ENCODE results near the gene VAMP5.
"Not testable (repeated sequence)": the region's sequence is repeated elsewhere in the genome, so short reads cannot be mapped to it uniquely, and the experiment has no call there.

VAMP5 gene

GRCh38 chr2:85584857-85585780 is 888 bp downstream of the VAMP5 start:
- DNase-seq (ENCODE audit: low read depth), result no peak

GRCh38 chr2:85585781-85586105 is 1.5 kb downstream of the VAMP5 start:
- no peak for DNase-seq (ENCODE audit: low read depth)

GRCh38 chr2:85588236-85588635 is 4.0 kb downstream of the VAMP5 start:
- no peak for DNase-seq (ENCODE audit: low read depth)

- DNase-seq (ENCODE audit: low read depth), result no peak
These were observed 4.4 kb downstream of the VAMP5 start for GRCh38 chr2:85588645-85589044.

- DNase-seq (ENCODE audit: low read depth), result no peak
These were observed 5.0 kb downstream of the VAMP5 start for GRCh38 chr2:85589181-85589580.

- no peak for DNase-seq (ENCODE audit: low read depth)
These were observed 6.0 kb downstream of the VAMP5 start for GRCh38 chr2:85589982-85590791.

- no peak for DNase-seq (ENCODE audit: low read depth)
These were observed 6.7 kb downstream of the VAMP5 start for GRCh38 chr2:85590950-85591349.

GRCh38 chr2:85591563-85591962 is 7.3 kb downstream of the VAMP5 start:
- DNase-seq (ENCODE audit: low read depth), result no peak

- not testable (repeated sequence) for DNase-seq (ENCODE audit: low read depth)
These were observed 8.1 kb downstream of the VAMP5 start for GRCh38 chr2:85592299-85592698.

- no peak for DNase-seq (ENCODE audit: low read depth)
These were observed 8.8 kb downstream of the VAMP5 start for GRCh38 chr2:85593023-85593422.

- no peak for DNase-seq (ENCODE audit: low read depth)
These were observed 10.6 kb downstream of the VAMP5 start for GRCh38 chr2:85594715-85595300.

- peak; percentile 79 for DNase-seq (ENCODE audit: low read depth)
These were observed 11.2 kb downstream of the VAMP5 start, which contains the start of gene RNF181 for GRCh38 chr2:85595301-85596025. RNF181 (plus strand) TSS chr2:85595745; CDS start chr2:85595764, 19 bp downstream.

GRCh38 chr2:85596026-85596333 is 11.7 kb downstream of the VAMP5 start:
- no peak for DNase-seq (ENCODE audit: low read depth)

- DNase-seq (ENCODE audit: low read depth), result no peak
These were observed 12.4 kb downstream of the VAMP5 start for GRCh38 chr2:85596486-85597143.

- DNase-seq (ENCODE audit: low read depth), result no peak
These were observed 13.0 kb downstream of the VAMP5 start for GRCh38 chr2:85597241-85597640.

- no peak for DNase-seq (ENCODE audit: low read depth)
These were observed 14.5 kb downstream of the VAMP5 start for GRCh38 chr2:85598594-85599340.

- no peak for DNase-seq (ENCODE audit: low read depth)
These were observed 15.4 kb downstream of the VAMP5 start for GRCh38 chr2:85599468-85600234.

GRCh38 chr2:85600235-85600575 is 16.0 kb downstream of the VAMP5 start:
- DNase-seq (ENCODE audit: low read depth), result no peak

- no peak for DNase-seq (ENCODE audit: low read depth)
These were observed 16.9 kb downstream of the VAMP5 start for GRCh38 chr2:85600951-85601770.

All from stimulated activated CD8-positive, alpha-beta memory T cell treated with anti-CD3 and anti-CD28 coated beads, Interleukin-7, amount 100 ng/mL, for 24 hours (primary cell).